Hematopoietic multipotent progenitor cell (in vitro differentiated cells): ENCODE measurements around the gene ARHGEF3. TPM values are rescaled to one million over a fixed set of nuclear protein-coding genes. Genes with fewer than 3 reads are reported as not detected.

ENCODE experiments used
- DNase-seq, 3 donors: peaks; one replicate each; pipeline ENCODE4 v3.0.0-alpha.2; 2011 to 2015; ENCODE audit warnings: low read depth in 2 of 3, low spot score in 2 of 3
- total RNA-seq: library from RNA; depleted of rRNA; stranded (reverse); fragments of >200 nt; gene quantifications from one replicate; pipeline ENCODE4 v1.2.3, GENCODE V29; 2012

The ARHGEF3 gene
- total RNA-seq, 1 donor, result 21.0 TPM

- DNase-seq, result no peak
Observed at GRCh38 chr3:56823421-56823926, 21.7 kb upstream of the ARHGEF3 start.

GRCh38 chr3:56822501-56822900, 20.8 kb upstream of the ARHGEF3 start:
- no peak for DNase-seq

GRCh38 chr3:56819016-56819809, 17.5 kb upstream of the ARHGEF3 start:
- no peak for DNase-seq

- no peak for DNase-seq
Observed at GRCh38 chr3:56818156-56818985, 16.6 kb upstream of the ARHGEF3 start.

- DNase-seq, result no peak
Observed at GRCh38 chr3:56817646-56818045, 15.9 kb upstream of the ARHGEF3 start.

GRCh38 chr3:56816061-56816460, 14.3 kb upstream of the ARHGEF3 start:
- no peak for DNase-seq

GRCh38 chr3:56815589-56815988, 13.8 kb upstream of the ARHGEF3 start:
- DNase-seq, result no peak

- no peak for DNase-seq
Observed at GRCh38 chr3:56813653-56813960, 11.9 kb upstream of the ARHGEF3 start.

GRCh38 chr3:56812754-56813652, 11.3 kb upstream of the ARHGEF3 start:
- DNase-seq, result no peak

- no peak for DNase-seq
Observed at GRCh38 chr3:56811546-56812202, 9.9 kb upstream of the ARHGEF3 start.

- no peak for DNase-seq
Observed at GRCh38 chr3:56810577-56811545, 9.1 kb upstream of the ARHGEF3 start.

GRCh38 chr3:56806407-56806806, 4.7 kb upstream of the ARHGEF3 start:
- no peak for DNase-seq

GRCh38 chr3:56802790-56803189, 1.0 kb upstream of the ARHGEF3 start:
- DNase-seq, result no peak

GRCh38 chr3:56802378-56802745, 613 bp upstream of the ARHGEF3 start:
- DNase-seq, result no peak

GRCh38 chr3:56800832-56801661, 702 bp downstream of the ARHGEF3 start:
- no peak for DNase-seq

- peak in 1 of 3 donors; percentile 24 for DNase-seq
Observed at GRCh38 chr3:56800130-56800831, 1.5 kb downstream of the ARHGEF3 start.

GRCh38 chr3:56799251-56799882, 2.4 kb downstream of the ARHGEF3 start:
- DNase-seq, result peak in 2 of 3 donors; percentile 76 to 91
